LHCN-M2 (cell line): ENCODE results near the gene HDAC6. TPM values are rescaled to one million over a fixed set of nuclear protein-coding genes. Genes with fewer than 3 reads are reported as not detected.
"Not testable (repeated sequence)": the region's sequence is repeated elsewhere in the genome, so short reads cannot be mapped to it uniquely, and the experiment has no call there.

Experiments
- DNase-seq: peaks from one replicate; pipeline ENCODE4 v3.0.0-alpha.2; 2012; ENCODE audit warnings: low read depth
- total RNA-seq: library from RNA; depleted of rRNA; stranded (reverse); fragments of >200 nt; gene quantifications from 2 replicates; pipeline ENCODE4 v1.2.3, GENCODE V29; 2014

Gene HDAC6
- total RNA-seq, 1 experiment from 2014 or later = 49.1 TPM

DNA sequence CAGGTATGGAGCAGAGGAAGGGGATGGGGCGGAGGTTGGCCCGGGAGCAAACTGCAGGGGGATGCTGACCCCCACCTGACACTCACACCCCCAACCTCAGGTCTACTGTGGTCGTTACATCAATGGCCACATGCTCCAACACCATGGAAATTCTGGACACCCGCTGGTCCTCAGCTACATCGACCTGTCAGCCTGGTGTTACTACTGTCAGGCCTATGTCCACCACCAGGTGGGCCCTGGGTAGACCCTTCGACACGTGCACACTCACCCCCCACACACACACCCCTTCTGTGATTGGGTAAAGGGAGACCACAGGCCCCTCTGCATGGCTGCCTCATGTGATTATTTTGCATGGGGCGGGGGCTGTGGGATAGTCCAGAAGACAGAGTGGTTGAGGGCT is 22.2 kb downstream of the HDAC6 start:
- no peak for DNase-seq

DNA sequence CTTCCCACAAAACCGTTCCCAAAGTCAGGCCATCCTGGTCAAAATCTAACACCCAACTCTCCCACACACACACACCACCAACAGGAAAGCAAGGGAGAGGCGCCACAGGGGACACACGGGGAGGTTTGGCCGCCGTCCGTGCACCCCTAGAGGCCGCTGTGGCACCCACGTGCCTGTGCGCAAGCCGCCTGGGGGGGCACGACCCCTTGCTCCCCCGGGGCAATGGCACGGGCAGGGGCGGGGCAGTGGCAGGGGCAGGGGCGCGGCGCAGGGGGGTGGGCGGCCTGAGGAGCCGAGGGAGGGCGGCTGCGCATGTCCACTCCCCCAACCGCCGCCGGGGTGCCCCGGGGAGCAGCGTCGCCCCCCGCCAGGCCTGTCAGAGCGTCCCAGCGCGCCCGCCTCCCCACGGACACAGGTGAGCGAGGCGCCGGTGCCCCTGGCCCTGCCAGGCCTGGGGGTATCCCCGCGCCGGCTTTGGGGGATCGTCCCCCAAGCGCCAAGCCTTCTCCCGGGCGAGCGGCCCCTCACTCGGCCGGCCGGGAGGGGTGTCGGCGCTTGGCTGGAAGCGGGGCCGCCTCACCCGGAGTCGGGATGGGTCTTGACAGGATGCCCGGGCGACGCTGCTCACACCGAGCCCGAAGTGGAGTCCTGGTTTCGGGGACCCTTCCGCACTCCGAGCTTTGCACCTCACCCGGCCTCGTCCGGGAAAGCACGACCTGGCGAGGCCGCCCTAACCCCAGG is 24.4 kb downstream of the HDAC6 start, which contains the start of gene ERAS:
Gene ERAS, plus strand, starts transcription at position 379 of the 741 bp plus-strand sequence. CDS start 2,611 bp downstream, outside the sequence.
- DNase-seq = no peak

GRCh38 chrX:48826876-48827653 is 25.2 kb downstream of the HDAC6 start:
- no peak for DNase-seq

DNA sequence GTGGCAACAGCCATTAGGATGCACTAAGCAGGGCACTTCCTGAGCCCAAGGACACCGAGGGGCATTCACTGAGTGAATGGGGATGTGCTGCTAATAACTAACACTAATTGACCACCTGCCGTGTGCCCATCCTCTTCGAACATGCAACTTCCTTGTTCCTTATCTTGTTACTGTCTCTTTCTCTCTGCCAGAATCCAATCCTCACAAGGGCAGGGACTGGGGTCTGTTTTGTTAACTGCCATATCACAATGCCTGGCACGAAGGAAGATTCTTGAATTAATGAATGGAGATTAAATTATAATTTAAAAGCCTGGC is 25.7 kb downstream of the HDAC6 start:
- DNase-seq = no peak

DNA sequence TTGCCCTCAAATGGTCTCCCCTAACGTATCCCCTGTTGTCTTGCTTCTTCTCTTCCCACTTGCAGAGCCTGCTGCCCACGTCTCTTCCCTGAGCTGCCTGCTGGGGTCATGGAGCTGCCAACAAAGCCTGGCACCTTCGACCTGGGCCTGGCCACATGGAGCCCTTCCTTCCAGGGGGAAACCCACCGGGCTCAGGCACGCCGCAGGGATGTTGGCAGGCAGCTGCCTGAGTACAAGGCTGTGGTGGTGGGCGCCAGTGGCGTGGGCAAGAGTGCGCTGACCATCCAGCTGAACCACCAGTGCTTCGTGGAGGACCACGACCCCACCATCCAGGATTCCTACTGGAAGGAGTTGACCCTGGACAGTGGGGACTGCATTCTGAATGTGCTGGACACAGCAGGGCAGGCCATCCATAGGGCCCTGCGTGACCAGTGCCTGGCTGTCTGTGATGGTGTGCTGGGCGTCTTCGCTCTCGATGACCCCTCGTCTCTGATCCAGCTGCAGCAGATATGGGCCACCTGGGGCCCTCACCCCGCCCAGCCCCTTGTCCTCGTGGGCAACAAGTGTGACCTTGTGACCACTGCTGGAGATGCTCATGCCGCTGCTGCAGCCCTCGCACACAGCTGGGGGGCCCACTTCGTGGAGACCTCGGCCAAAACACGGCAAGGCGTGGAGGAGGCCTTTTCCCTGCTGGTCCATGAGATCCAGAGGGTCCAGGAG is 27.3 kb downstream of the HDAC6 start:
- DNase-seq = no peak

GRCh38 chrX:48831136-48831908 is 29.5 kb downstream of the HDAC6 start:
- no peak for DNase-seq

GRCh38 chrX:48831909-48832291 is 30.0 kb downstream of the HDAC6 start:
- no peak for DNase-seq

DNA sequence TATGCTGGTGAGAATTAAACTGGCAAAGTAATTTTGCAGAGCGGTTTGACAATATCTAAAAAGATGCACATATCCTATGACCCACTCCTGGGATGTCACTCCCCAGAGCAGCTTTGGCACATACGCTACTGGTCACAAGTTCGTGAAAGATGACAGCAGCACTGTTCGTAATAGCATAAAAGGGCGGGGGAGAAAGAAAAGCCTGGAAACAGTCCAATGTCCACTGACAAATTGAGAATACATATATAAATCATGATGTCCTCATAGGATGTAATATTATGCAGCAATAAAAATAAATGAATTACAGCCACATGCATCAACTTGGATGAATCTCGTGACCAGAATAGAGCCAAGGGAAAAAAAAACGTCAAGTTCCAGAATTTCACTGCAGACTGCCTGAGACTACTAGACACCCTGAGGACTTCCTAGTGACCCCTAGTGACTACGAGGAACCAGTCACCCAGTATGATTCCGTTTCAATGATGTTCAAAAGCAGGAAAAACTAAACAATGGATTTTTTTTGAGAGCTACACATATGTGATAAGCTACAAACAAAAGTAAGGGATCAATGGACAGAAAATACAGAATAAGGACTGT is 31.8 kb downstream of the HDAC6 start:
- no peak for DNase-seq

DNA sequence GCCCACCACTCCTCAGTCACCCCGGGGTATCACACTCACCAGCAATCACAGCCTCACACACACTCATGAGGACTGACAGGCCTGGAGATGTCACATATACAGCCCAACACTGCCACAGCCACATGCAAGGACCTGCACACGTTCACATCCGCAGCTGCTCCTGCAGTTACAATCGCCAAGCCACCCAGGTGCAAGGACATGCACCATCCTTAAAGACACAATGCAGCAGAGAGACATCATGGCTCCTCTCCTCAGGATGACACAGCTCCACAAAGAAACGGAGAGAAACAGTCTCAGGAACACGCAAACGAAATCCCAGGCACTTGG is 32.5 kb downstream of the HDAC6 start:
- no peak for DNase-seq

DNA sequence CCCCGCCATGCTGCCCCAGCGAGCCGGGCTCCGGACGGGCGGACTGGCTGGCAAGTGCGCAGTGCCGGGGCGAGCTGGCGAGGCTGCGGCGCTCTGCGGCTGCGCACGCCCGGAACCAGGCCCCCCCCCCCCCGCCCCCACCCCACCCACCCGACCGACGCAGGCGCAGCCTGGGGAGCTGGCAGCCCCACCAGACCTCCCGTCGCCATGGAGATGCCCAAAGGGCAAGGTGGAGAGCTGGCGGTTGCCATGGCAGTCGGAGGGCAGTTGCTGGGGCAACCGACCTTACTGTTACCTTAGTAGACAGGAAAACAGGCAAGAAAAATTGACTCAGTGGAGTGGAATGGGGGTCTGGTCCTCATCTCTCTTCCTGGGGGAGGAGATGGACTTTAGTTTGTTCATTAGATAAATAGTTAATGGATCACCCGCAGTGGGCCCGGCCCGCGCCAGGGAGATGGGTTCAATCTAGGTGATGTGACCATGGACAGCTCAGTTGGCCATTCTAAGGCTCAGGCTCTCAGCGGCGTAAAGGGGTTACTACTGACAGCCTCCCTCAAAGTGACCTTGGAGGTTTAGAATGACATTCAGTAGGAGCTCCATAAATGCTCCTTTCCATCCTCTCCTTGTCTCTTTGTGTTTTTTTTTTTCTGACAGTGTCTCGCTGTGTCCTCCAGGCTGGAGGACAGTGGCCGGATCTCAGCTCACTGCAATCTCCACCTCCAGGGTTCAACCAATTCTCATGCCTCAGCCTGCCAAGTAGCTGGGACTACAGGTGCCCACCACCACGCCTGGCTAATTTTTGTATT is 33.9 kb downstream of the HDAC6 start, which contains the start of gene PCSK1N:
Gene PCSK1N, minus strand, starts transcription at position 87 of the 806 bp plus-strand sequence. Its CDS starts 78 bp downstream, at position 9.
- DNase-seq = no peak

- DNase-seq = no peak
Measured at GRCh38 chrX:48839686-48840085, 37.8 kb downstream of the HDAC6 start.

- DNase-seq = no peak
Measured at GRCh38 chrX:48848847-48849246, 47.0 kb downstream of the HDAC6 start.

DNA sequence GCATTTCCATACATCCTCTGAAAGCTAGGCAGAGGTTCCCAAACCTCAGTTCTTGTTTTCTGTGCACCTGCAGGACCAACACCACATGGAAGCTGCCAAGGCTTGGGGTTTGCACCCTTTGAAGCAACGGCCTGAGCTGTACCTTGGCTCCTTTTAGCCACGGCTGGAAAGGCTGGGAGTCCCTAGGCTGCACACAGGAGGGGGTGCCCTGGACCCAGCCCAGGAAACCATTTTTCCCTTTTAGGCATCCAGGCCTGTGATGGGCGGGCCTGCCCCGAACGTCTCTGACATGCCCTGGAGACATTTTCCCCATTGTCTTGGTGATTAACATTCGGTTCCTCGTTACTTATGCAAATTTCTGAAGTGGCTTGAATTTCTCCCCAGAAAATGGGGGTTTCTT is 51.0 kb downstream of the HDAC6 start:
- no peak for DNase-seq

DNA sequence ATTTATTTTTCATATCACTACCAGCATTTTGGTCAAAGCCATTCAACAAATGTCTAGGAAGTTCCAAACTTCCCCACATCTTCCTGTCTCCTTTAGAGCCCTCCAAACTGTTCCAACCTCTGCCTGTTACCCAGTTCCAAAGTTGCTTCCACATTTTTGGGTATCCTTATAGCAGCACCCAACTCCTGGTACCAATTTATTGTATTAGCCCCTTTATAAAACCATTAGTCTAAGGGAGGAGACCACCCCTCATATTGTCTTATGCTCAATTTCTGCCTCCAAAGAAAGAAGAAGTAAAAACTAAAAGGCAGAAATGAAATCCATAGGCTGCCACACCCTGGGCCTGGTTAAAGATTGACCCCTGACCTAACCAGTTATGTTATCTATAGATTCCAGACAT is 51.6 kb downstream of the HDAC6 start:
- DNase-seq = not testable (repeated sequence)

GRCh38 chrX:48854121-48854804 is 52.4 kb downstream of the HDAC6 start:
- not testable (repeated sequence) for DNase-seq

DNA sequence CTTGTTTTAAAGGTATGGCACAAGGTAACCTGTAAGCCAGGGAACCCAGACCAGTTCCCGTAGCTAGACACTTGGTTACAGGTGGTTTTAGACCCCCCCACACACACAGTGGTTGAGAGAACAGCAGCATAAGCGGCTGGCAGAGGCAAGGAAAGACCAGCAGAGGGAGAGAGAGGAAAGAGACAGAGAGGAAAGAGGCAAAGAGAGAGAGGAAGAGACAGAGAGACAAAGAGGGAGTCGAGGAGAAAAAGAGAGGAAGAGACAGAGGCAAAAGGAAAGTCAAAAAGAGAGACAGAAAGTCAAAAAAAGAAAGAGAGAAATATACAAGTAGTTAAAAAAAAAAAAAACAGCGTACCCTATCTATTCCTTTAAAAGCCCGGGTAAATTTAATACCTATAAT is 53.0 kb downstream of the HDAC6 start:
- no peak for DNase-seq

DNA sequence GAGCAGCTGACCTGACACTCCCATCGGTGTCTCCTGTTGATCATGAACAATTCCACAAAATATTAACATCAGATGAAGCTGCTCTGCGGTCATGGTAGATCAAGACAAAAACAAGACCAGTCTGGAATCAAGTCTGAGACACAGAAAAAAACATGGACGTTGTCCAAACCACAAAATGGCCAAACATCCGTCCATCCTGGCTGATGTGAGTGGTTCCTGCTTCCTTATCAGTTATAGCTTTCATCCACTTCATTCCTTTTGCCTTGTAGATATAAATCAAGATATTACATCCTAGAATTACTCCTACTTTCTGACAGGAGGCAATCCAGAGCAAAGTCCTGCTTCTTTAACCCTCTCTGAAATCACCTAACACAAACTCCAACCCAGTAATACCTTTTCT is 62.3 kb downstream of the HDAC6 start:
- peak; percentile 49 for DNase-seq

DNA sequence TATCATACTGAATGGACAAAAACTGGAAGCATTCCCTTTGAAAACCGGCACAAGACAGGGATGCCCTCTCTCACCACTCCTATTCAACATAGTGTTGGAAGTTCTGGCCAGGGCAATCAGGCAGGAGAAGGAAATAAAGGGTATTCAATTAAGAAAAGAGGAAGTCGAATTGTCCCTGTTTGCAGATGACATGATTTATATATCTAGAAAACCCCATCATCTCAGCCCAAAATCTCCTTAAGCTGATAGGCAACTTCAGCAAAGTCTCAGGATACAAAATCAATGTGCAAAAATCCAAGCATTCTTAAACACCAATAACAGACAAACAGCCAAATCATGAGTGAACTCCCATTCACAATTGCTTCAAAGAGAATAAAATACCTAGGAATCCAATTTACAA is 70.2 kb downstream of the HDAC6 start:
- not testable (repeated sequence) for DNase-seq
